ENCODE measurements around the gene ISG20L2. TPM values are rescaled to one million over a fixed set of nuclear protein-coding genes. Genes with fewer than 3 reads are reported as not detected.

Gene ISG20L2
- total RNA-seq, 1 donor from 2014 or later = 36.9 TPM

DNA sequence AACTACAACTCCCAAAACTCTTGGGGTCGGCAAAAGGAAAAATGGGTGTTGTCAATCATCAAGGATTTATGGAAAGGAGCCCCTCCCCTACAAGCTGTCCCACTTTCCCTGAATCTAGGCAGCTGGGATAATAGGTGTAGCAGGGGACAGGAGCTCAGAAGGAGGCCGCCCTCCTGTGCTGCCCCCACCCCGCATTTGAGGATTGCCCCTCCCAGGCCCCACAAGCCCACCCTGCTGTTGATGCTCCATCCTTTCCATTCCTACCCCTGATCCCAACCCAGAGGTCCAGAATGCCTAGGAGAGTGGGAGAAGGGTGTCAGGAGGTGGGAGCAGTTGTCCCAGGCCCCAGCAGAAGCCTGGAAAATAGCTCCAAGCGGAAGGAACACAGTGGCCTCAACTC, 14.2 kb upstream of the ISG20L2 start:
- peaks cover 34% of the 10 kb centered on the region for H3K4me1 Mint-ChIP-seq (ENCODE audit: low read depth)
- H3K27ac Mint-ChIP-seq = no peak overlapping the region
- TF ChIP-seq, protein P1, sequence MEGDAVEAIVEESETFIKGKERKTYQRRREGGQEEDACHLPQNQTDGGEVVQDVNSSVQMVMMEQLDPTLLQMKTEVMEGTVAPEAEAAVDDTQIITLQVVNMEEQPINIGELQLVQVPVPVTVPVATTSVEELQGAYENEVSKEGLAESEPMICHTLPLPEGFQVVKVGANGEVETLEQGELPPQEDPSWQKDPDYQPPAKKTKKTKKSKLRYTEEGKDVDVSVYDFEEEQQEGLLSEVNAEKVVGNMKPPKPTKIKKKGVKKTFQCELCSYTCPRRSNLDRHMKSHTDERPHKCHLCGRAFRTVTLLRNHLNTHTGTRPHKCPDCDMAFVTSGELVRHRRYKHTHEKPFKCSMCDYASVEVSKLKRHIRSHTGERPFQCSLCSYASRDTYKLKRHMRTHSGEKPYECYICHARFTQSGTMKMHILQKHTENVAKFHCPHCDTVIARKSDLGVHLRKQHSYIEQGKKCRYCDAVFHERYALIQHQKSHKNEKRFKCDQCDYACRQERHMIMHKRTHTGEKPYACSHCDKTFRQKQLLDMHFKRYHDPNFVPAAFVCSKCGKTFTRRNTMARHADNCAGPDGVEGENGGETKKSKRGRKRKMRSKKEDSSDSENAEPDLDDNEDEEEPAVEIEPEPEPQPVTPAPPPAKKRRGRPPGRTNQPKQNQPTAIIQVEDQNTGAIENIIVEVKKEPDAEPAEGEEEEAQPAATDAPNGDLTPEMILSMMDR (IDR thresholded peaks at IDR 0.05; ENCODE audit: unreplicated experiment) = no peak
- peaks cover 13% of the 10 kb centered on the region for H3K36me3 Mint-ChIP-seq (ENCODE audit: insufficient read depth)
- H3K27me3 Mint-ChIP-seq = no peaks in the 10 kb centered on the region
- H3K9me3 Mint-ChIP-seq (ENCODE audit: low read depth) = no peaks in the 10 kb centered on the region
- no peak overlapping the region for H3K4me3 Mint-ChIP-seq (ENCODE audit: low read depth)
- no peak for DNase-seq (ENCODE audit: low spot score, unreplicated experiment)

DNA sequence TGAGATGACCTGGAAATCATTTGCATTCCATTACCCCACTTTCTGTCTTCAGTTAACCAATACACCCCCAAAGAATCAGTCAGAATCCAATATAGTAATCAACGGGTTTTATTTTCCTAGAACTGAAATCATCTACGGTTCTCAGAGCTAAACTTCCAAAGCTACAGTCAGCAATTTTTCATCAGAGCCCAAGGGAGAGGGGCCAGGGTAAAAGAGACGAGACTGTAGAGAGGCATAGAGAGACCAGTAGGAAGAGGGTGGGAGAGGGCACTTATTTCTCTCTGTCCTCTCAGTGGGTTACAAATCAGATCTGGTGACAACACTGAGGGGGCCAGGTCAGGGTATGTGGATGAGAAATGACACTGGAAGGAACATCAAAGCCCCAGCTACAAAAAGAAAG, 13.5 kb upstream of the ISG20L2 start:
- no peak for DNase-seq (ENCODE audit: low spot score, unreplicated experiment)
- peaks cover 28% of the 10 kb centered on the region for H3K4me1 Mint-ChIP-seq (ENCODE audit: low read depth)
- H3K36me3 Mint-ChIP-seq (ENCODE audit: insufficient read depth) = peaks cover 13% of the 10 kb centered on the region
- TF ChIP-seq, protein P1 (IDR thresholded peaks at IDR 0.05; ENCODE audit: unreplicated experiment) = no peak
- no peaks in the 10 kb centered on the region for H3K9me3 Mint-ChIP-seq (ENCODE audit: low read depth)
- peak overlapping the region; percentile 98 for H3K27ac Mint-ChIP-seq
- no peaks in the 10 kb centered on the region for H3K27me3 Mint-ChIP-seq
- H3K4me3 Mint-ChIP-seq (ENCODE audit: low read depth) = no peak overlapping the region

DNA sequence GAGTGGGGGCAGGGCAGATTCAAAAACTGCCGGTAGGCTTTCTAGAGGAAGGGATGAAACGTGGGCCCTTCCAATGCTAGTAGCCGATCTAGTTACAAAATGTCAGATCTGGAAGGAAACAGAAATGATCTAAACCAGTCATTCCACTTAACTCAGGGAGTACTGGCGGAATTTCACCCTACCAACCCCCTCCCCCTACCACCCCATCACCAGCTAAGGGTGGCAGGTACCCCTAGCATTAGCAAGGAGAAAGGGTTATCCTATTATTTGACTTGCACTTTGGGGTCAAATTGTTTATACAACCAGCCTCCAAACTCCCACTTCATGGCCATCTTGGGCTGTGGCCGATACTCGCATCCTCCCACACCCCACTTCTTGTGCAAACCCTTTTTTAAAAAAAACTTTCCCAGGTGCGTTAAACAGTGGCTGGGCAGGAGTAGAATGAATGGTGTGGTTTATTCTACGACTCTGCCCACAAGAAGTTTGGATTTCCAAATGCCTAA, 13.0 kb upstream of the ISG20L2 start:
- Mint-ChIP-seq H3K9me3 (ENCODE audit: low read depth) (no peaks in the 10 kb centered on the region), H3K27ac (peak overlapping the region; percentile 98), H3K36me3 (ENCODE audit: insufficient read depth) (peaks cover 13% of the 10 kb centered on the region), H3K27me3 (no peaks in the 10 kb centered on the region), H3K4me1 (ENCODE audit: low read depth) (peaks cover 26% of the 10 kb centered on the region), H3K4me3 (ENCODE audit: low read depth) (peak overlapping the region; percentile 97)
- DNase-seq (ENCODE audit: low spot score, unreplicated experiment) = no peak
- TF ChIP-seq, protein P1 (IDR thresholded peaks at IDR 0.05; ENCODE audit: unreplicated experiment) = no peak

DNA sequence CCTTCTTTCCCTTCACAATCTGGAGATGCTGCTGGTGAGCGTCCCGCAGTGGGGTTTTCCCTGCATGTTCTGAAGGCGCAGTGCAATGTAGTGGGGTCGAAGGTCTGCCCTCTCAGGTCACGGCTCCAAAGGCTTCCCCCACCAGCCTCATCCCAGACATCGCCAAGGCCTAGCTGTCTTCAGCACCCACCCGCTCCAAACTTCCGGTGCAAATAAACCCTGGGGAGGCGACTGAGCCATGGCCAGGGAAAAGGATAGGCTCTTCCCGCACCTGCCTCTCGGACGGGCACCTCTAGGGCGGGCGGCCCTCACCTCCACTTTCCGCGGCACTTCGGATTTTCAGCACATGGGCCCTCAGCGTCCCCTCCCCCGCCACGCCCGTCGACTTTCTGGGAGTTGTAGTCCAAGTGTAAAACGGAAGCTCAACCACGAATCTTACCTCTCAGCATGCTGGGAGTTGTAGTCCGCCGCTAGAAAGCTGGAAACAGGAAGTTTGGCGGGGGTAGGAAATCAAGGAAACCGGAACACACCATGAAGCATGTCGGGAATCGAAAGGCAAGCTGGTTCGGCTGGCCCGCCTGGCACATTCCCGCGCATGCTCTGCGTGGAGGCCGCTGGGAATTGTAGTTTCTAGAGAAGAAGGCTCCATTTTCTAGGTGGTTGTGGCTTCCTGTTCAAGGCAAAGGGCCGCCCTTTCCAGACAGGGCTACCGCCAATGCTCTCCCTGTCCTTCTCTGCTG, 12.3 kb upstream of the ISG20L2 start, which contains the start of gene MRPL24:
Gene MRPL24 (minus strand): TSS at position 348 of the 740 bp plus-strand sequence. CDS start 2,384 bp downstream, outside the sequence.
- peaks cover 20% of the 10 kb centered on the region for H3K4me1 Mint-ChIP-seq (ENCODE audit: low read depth)
- H3K27ac Mint-ChIP-seq = peak within 1 kb of the TSS; percentile 98
- H3K9me3 Mint-ChIP-seq (ENCODE audit: low read depth) = no peaks in the 10 kb centered on the region
- peak within 1 kb of the TSS; percentile 97 for H3K4me3 Mint-ChIP-seq (ENCODE audit: low read depth)
- DNase-seq (ENCODE audit: low spot score, unreplicated experiment) = peak; percentile 90
- peaks cover 13% of the 10 kb centered on the region for H3K36me3 Mint-ChIP-seq (ENCODE audit: insufficient read depth)
- H3K27me3 Mint-ChIP-seq = no peaks in the 10 kb centered on the region
- TF ChIP-seq, protein P1 (IDR thresholded peaks at IDR 0.05; ENCODE audit: unreplicated experiment) = no peak

DNA sequence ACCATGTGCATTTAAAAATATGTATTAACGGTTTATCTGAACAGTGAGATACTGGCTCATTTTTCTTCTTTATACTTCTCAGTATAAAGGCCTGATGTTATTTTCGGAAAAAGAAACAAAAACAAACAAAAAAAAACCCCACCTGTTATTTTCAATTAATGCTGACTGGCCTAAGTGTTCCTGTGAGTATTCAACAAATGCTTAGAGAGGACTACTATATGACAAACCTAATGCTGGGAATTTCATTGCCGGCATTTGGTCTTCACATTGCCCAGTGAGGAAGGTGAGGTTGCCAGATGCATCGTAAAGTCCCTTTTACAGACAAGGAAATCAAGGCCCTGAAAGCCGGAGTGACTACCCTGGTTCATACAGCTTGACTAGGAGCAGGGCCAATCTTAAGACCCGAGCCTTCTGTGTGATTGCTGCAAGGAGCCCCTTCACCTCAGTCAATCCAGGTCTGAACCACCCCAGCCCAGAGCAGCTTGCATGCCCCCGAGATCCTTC, 11.7 kb upstream of the ISG20L2 start:
- Mint-ChIP-seq H3K27ac (peak overlapping the region; percentile 98), H3K4me3 (ENCODE audit: low read depth) (peak overlapping the region; percentile 97), H3K9me3 (ENCODE audit: low read depth) (no peaks in the 10 kb centered on the region), H3K36me3 (ENCODE audit: insufficient read depth) (peaks cover 11% of the 10 kb centered on the region), H3K4me1 (ENCODE audit: low read depth) (peaks cover 15% of the 10 kb centered on the region), H3K27me3 (no peaks in the 10 kb centered on the region)
- no peak for DNase-seq (ENCODE audit: low spot score, unreplicated experiment)
- TF ChIP-seq, protein P1 (IDR thresholded peaks at IDR 0.05; ENCODE audit: unreplicated experiment) = no peak
